Measurements from ENCODE around the gene ALK. TPM values are rescaled to one million over a fixed set of nuclear protein-coding genes. Genes with fewer than 3 reads are reported as not detected.

ALK gene
- total and polyA plus RNA-seq, 2 donors (not counting 1 experiment from before 2014, with no cell fraction given) = not detected

DNA sequence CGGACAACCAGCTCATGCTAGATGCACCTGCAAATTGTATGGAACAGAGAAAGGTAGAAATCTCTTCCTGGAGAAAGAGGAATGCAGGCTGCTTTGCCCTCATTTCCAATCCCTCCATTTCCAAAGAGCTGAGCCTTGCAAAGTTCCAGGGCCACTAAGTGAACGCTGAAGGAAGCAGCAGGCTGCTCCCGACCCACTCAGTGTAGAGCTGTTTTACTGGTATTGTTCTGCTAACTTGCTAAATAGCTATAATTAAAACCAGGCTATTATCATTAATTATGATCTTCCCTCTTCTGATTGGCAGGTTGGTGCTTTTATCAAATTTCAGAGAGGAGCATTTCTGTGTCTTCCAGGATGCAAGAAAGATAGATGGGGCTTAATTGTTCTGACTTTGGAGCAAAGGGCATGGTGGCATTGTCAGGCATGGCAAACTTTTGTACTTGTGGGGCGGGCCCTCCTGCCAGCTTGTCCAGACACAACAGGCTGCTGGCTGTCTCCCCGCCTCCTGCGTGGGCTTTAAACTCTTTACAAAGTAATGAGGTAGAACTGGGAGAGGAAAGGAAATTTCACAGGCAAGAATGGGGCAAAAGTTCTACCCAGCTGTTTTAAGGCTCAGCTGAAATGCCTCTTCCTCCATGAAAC, 40.2 kb downstream of the ALK start:
- no peak overlapping the region for H3K9ac ChIP-seq (ENCODE audit: low read length)
- no peaks in the 10 kb centered on the region for H3K9me3 ChIP-seq (ENCODE audit: control extremely low read depth in 1 of 3, control insufficient read depth in 2 of 3, insufficient read depth in 1 of 3, low read length in 2 of 3)
- H3K27ac Mint-ChIP-seq = no peak overlapping the region
- H3K4me3 Mint-ChIP-seq = no peak overlapping the region
- peaks cover 18% of the 10 kb centered on the region for H3K27me3 Mint-ChIP-seq
- no peak overlapping the region for H2AFZ ChIP-seq (ENCODE audit: insufficient read depth, low read depth, low read length, poor library complexity, severe bottlenecking)
- ATAC-seq (ENCODE audit: low read depth) (no peak), DNase-seq (no peak)
- no peak overlapping the region for H3K27ac ChIP-seq (ENCODE audit: low read length in 2 of 2)
- H3K4me1 ChIP-seq (ENCODE audit: control insufficient read depth in 2 of 2, insufficient read depth in 2 of 2, low read length in 2 of 2) = no peaks in the 10 kb centered on the region
- peaks cover 0 to 5% (median 1%) of the 10 kb centered on the region in 4 experiments for H3K27me3 ChIP-seq (replicated peaks in 1 of 4; ENCODE audit: control extremely low read depth in 1 of 4, control insufficient read depth in 3 of 4, insufficient read depth in 4 of 4, low read length in 3 of 4)
- intact Hi-C loops (cut with micrococcal nuclease) = no loop called here
- H3K36me3 ChIP-seq (replicated peaks in 1 of 2; ENCODE audit: control extremely low read depth in 1 of 2, control insufficient read depth in 1 of 2, extremely low read depth in 1 of 2, insufficient read depth in 2 of 2, low read length in 1 of 2) = no peaks in the 10 kb centered on the region
- H3K9me3 Mint-ChIP-seq (ENCODE audit: insufficient read depth) = no peaks in the 10 kb centered on the region
- H3K4me2 ChIP-seq (replicated peaks; ENCODE audit: low read depth, low read length, poor library complexity, severe bottlenecking) = no peak overlapping the region
- no peak overlapping the region for H3K4me3 ChIP-seq (ENCODE audit: control extremely low read depth in 1 of 5, extremely low read depth in 1 of 5, insufficient read depth in 1 of 5, low read depth in 2 of 5, low read length in 4 of 5)
- POLR2A ChIA-PET = no interaction called here
- WGBS (ENCODE audit: insufficient coverage) = 100% methylated on average over 1 of the region's 6 CpGs
- CTCF ChIA-PET = no interaction called here
- TF ChIP-seq, protein P1, sequence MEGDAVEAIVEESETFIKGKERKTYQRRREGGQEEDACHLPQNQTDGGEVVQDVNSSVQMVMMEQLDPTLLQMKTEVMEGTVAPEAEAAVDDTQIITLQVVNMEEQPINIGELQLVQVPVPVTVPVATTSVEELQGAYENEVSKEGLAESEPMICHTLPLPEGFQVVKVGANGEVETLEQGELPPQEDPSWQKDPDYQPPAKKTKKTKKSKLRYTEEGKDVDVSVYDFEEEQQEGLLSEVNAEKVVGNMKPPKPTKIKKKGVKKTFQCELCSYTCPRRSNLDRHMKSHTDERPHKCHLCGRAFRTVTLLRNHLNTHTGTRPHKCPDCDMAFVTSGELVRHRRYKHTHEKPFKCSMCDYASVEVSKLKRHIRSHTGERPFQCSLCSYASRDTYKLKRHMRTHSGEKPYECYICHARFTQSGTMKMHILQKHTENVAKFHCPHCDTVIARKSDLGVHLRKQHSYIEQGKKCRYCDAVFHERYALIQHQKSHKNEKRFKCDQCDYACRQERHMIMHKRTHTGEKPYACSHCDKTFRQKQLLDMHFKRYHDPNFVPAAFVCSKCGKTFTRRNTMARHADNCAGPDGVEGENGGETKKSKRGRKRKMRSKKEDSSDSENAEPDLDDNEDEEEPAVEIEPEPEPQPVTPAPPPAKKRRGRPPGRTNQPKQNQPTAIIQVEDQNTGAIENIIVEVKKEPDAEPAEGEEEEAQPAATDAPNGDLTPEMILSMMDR (IDR thresholded peaks at IDR 0.05) = no peak
- TF ChIP-seq EZH2 (IDR thresholded peaks at IDR 0.05; ENCODE audit: borderline replicate concordance, insufficient read depth, low read depth, low read length, poor library complexity, severe bottlenecking) = no peak
- H3K79me2 ChIP-seq (ENCODE audit: control insufficient read depth, insufficient read depth, low read length) = no peaks in the 10 kb centered on the region
- no peaks in the 10 kb centered on the region for H3K4me1 Mint-ChIP-seq
- no peaks in the 10 kb centered on the region for H4K20me1 ChIP-seq (ENCODE audit: control insufficient read depth, insufficient read depth, low read length, poor library complexity, severe bottlenecking)

DNA sequence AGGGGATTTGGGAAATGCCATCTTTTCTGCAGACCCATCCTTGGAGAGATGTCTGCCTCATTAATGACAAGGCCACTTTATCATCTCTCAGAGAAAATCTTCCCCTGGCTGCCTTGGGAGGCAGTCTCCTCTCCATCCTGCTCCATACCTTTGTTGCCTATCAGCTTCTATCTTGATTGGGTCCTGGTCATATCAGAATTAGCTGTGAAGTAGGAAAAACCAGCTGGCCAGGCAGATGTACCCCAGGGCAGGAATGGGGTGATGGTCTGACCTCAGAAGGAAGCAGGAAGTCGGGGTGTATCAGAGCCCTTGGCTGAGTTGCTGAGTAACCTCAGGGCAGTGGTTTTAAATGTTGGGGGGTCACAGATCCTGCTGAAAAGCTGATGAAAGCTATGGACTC, 41.3 kb downstream of the ALK start:
- no peaks in the 10 kb centered on the region for H3K9me3 Mint-ChIP-seq (ENCODE audit: insufficient read depth)
- ATAC-seq (ENCODE audit: low read depth) (no peak), DNase-seq (no peak)
- H3K4me1 Mint-ChIP-seq = no peaks in the 10 kb centered on the region
- Histone ChIP-seq H3K27ac (ENCODE audit: low read length in 2 of 2) (no peak overlapping the region), H3K9ac (ENCODE audit: low read length) (no peak overlapping the region), H3K27me3 (replicated peaks in 1 of 4; ENCODE audit: control extremely low read depth in 1 of 4, control insufficient read depth in 3 of 4, insufficient read depth in 4 of 4, low read length in 3 of 4) (peaks cover 0 to 5% (median 1%) of the 10 kb centered on the region in 4 experiments), H3K9me3 (ENCODE audit: control extremely low read depth in 1 of 3, control insufficient read depth in 2 of 3, insufficient read depth in 1 of 3, low read length in 2 of 3) (no peaks in the 10 kb centered on the region), H3K36me3 (replicated peaks in 1 of 2; ENCODE audit: control extremely low read depth in 1 of 2, control insufficient read depth in 1 of 2, extremely low read depth in 1 of 2, insufficient read depth in 2 of 2, low read length in 1 of 2) (no peaks in the 10 kb centered on the region), H2AFZ (ENCODE audit: insufficient read depth, low read depth, low read length, poor library complexity, severe bottlenecking) (no peak overlapping the region), H3K4me3 (ENCODE audit: control extremely low read depth in 1 of 5, extremely low read depth in 1 of 5, insufficient read depth in 1 of 5, low read depth in 2 of 5, low read length in 4 of 5) (no peak overlapping the region), H3K4me2 (replicated peaks; ENCODE audit: low read depth, low read length, poor library complexity, severe bottlenecking) (no peak overlapping the region), H3K4me1 (ENCODE audit: control insufficient read depth in 2 of 2, insufficient read depth in 2 of 2, low read length in 2 of 2) (no peaks in the 10 kb centered on the region), H3K79me2 (ENCODE audit: control insufficient read depth, insufficient read depth, low read length) (no peaks in the 10 kb centered on the region), H4K20me1 (ENCODE audit: control insufficient read depth, insufficient read depth, low read length, poor library complexity, severe bottlenecking) (no peaks in the 10 kb centered on the region)
- WGBS (ENCODE audit: insufficient coverage) = 63% methylated on average over 1 of the region's 1 CpG
- TF ChIP-seq EZH2 (IDR thresholded peaks at IDR 0.05; ENCODE audit: borderline replicate concordance, insufficient read depth, low read depth, low read length, poor library complexity, severe bottlenecking) = no peak
- TF ChIP-seq, protein P1 (IDR thresholded peaks at IDR 0.05) = no peak
- H3K4me3 Mint-ChIP-seq = no peak overlapping the region
- ChIA-PET POLR2A (no interaction called here), CTCF (no interaction called here)
- intact Hi-C loops (cut with micrococcal nuclease) = no loop called here
- H3K27me3 Mint-ChIP-seq = peaks cover 18% of the 10 kb centered on the region
- H3K27ac Mint-ChIP-seq = no peak overlapping the region
